ENCODE results near the gene ZNF629.

GRCh38 chr16:30830072-30830417, 43.0 kb upstream of the ZNF629 start:
- TF ChIP-seq POLR2A (IDR thresholded peaks at IDR 0.05): no peak
- no peak for TF ChIP-seq CTCF (IDR thresholded peaks at IDR 0.05)
